HepG2 (cell line): ENCODE data around the gene URAD. TPM values are rescaled to one million over a fixed set of nuclear protein-coding genes. Genes with fewer than 3 reads are reported as not detected.

Source experiments
- CEBPG ChIP-seq: IDR thresholded peaks from 2 replicates; pipeline ENCODE4 v1.6.1; 2016
- CHD2 ChIP-seq: IDR thresholded peaks from 2 replicates; pipeline ENCODE4 v1.6.1; 2011; ENCODE audit warnings: low read depth, low read length, improper control_type of control experiment
- EED ChIP-seq: sonication (generic); formaldehyde crosslinking; IDR thresholded peaks from 2 replicates; pipeline ENCODE4 v1.5.0; 2020; ENCODE audit warnings: mild to moderate bottlenecking, missing genetic modification reagents
- GPN1 ChIP-seq: sonication (generic); formaldehyde crosslinking; IDR thresholded peaks from 2 replicates; pipeline ENCODE4 v1.5.1; 2020; ENCODE audit warnings: missing genetic modification reagents, borderline replicate concordance
- KDM3A ChIP-seq: IDR thresholded peaks from 2 replicates; pipeline ENCODE4 v1.6.1; 2018; ENCODE audit warnings: low read depth, missing compliant biosample characterization
- ONECUT2 ChIP-seq: sonication (generic); formaldehyde crosslinking; IDR thresholded peaks from 2 replicates; pipeline ENCODE4 v1.4.0; 2020; ENCODE audit warnings: missing genetic modification reagents
- PAF1 ChIP-seq: IDR thresholded peaks from 2 replicates; pipeline ENCODE4 v1.6.1; 2016; ENCODE audit warnings: missing genetic modification reagents, missing compliant biosample characterization
- PAWR ChIP-seq: sonication (generic); formaldehyde crosslinking; IDR thresholded peaks from 2 replicates; pipeline ENCODE4 v1.4.0; 2020; ENCODE audit warnings: missing genetic modification reagents, mild to moderate bottlenecking, borderline replicate concordance
- POGK ChIP-seq: sonication (generic); formaldehyde crosslinking; conservative IDR thresholded peaks from 2 replicates; pipeline ENCODE4 v1.8.0; 2022; ENCODE audit warnings: mild to moderate bottlenecking, moderate library complexity, missing genetic modification reagents
- SIN3B ChIP-seq: fragments of 150-350 bp; IDR thresholded peaks from 2 replicates; pipeline ENCODE4 v1.6.1; 2014; ENCODE audit warnings: low read length
- ZMAT5 ChIP-seq: sonication (generic); formaldehyde crosslinking; IDR thresholded peaks from 2 replicates; pipeline ENCODE4 v1.5.0; 2020; ENCODE audit warnings: mild to moderate bottlenecking, low read depth, missing genetic modification reagents, borderline replicate concordance
- ZNF382 ChIP-seq: sonication (generic); formaldehyde crosslinking; IDR thresholded peaks from 2 replicates; pipeline ENCODE4 v1.5.0; 2020; ENCODE audit warnings: missing genetic modification reagents, mild to moderate bottlenecking, borderline replicate concordance
- ZNF530 ChIP-seq: sonication (generic); formaldehyde crosslinking; IDR thresholded peaks from 2 replicates; pipeline ENCODE4 v1.5.0; 2020; ENCODE audit warnings: low read depth, mild to moderate bottlenecking, missing genetic modification reagents
- ZNF629 ChIP-seq: sonication (generic); formaldehyde crosslinking; conservative IDR thresholded peaks from 2 replicates; pipeline ENCODE4 v1.5.0; 2020; ENCODE audit warnings: missing genetic modification reagents
- ZNF788 ChIP-seq: sonication (generic); formaldehyde crosslinking; IDR thresholded peaks from 2 replicates; pipeline ENCODE4 v1.5.0; 2020; ENCODE audit warnings: mild to moderate bottlenecking, missing genetic modification reagents, borderline replicate concordance
- polyA plus RNA-seq, 8 experiments: library from polyadenylated mRNA; depleted of rRNA in 3 of 8; stranded (reverse) in 7 of 8; unstranded in 1 of 8; fragments of >200 nt; fragmentation: Illumina TruSeq in 4 of 8; extraction: Trizol in 4 of 8; gene quantifications; 2 replicates each; pipeline versions ENCODE4 v1.2.1 to v1.2.3, GENCODE V29; 2011 to 2016; ENCODE audit warnings: low read depth in 4 of 8, missing spikeins in 1 of 8, mixed read lengths in 1 of 8; ENCODE audit not compliant: insufficient read depth in 1 of 8
- total RNA-seq, 5 experiments: library from RNA; depleted of rRNA; stranded (reverse); fragments of >200 nt; fragmentation: Illumina TruSeq; extraction: Trizol; gene quantifications; 2 replicates each; pipeline ENCODE4 v1.2.3, GENCODE V29; 2016; ENCODE audit warnings: low read depth in 1 of 5
- TF ChIP-seq, protein P1 (sequence below), 2 experiments: sonication (generic) in 1 of 2; formaldehyde crosslinking in 1 of 2; IDR thresholded peaks; 2 replicates each; pipeline versions ENCODE4 v1.6.1 to v1.9.0; 2014 to 2022; ENCODE audit warnings: antibody characterized with exemption in 1 of 2, borderline replicate concordance in 1 of 2, inconsistent platforms in 1 of 2, low read depth in 1 of 2, missing genetic modification reagents in 1 of 2

URAD gene
- total and polyA plus RNA-seq, 2 of the 13 experiments (the other 11 are each of a cell fraction or from before 2014, with no cell fraction given): not detected

DNA sequence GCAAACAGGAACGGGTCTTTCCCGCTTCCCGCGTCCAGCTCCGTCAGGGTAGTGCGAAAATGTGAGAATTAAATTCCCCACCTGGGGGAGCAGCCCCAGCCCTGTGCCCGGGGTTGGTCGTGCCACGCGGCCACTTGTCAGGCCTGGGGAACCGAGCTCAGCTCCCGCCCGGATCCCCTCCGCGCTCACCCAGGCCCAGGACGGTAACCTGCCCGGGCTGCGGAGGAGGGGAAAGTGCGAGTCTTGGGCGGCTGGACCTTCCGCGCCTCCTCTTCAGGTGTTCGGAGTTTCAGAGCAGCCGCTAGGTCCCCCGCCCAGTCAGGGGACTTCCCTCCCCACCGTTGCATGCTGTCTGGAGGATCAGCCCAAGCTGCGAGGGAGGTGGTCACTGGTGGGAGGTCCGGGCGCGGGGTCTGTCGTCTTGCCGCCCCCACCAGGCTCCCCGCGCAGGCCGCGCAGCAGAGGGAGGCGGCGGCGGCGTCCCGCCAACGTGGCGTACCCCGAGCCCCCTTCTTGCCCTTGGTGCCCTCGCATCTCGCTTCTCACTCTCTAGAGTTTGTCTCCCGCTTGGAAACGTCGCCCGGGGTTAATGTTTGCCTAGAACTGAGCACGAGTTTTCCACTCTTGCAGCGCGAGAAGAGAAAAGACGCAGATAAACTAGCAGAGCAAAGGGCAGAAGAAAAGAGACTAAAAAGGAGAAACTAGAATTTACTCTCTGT is 8.1 kb downstream of the URAD start (continued):
- TF ChIP-seq, protein P1, sequence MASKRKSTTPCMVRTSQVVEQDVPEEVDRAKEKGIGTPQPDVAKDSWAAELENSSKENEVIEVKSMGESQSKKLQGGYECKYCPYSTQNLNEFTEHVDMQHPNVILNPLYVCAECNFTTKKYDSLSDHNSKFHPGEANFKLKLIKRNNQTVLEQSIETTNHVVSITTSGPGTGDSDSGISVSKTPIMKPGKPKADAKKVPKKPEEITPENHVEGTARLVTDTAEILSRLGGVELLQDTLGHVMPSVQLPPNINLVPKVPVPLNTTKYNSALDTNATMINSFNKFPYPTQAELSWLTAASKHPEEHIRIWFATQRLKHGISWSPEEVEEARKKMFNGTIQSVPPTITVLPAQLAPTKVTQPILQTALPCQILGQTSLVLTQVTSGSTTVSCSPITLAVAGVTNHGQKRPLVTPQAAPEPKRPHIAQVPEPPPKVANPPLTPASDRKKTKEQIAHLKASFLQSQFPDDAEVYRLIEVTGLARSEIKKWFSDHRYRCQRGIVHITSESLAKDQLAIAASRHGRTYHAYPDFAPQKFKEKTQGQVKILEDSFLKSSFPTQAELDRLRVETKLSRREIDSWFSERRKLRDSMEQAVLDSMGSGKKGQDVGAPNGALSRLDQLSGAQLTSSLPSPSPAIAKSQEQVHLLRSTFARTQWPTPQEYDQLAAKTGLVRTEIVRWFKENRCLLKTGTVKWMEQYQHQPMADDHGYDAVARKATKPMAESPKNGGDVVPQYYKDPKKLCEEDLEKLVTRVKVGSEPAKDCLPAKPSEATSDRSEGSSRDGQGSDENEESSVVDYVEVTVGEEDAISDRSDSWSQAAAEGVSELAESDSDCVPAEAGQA (IDR thresholded peaks at IDR 0.05; ENCODE audit: low read depth): no peak
- TF ChIP-seq, protein P1 (CRISPR knock-in tag; IDR thresholded peaks at IDR 0.05; ENCODE audit: borderline replicate concordance): no peak
- TF ChIP-seq SIN3B: no peak
- TF ChIP-seq GPN1 (CRISPR knock-in tag): no peak
- TF ChIP-seq CEBPG: no peak
- TF ChIP-seq CHD2: peak; percentile 69
- no peak for TF ChIP-seq PAWR (CRISPR knock-in tag)
- TF ChIP-seq ZNF530 (CRISPR knock-in tag): no peak
- no peak for TF ChIP-seq PAF1 (CRISPR knock-in tag)
- no peak for TF ChIP-seq ZNF788 (CRISPR knock-in tag)
- no peak for TF ChIP-seq ZMAT5
- 0 out of 2 replicates have a peak, but pooled peaks have one; percentile 27 for TF ChIP-seq EED (CRISPR knock-in tag)
- TF ChIP-seq ONECUT2 (CRISPR knock-in tag): no peak
- TF ChIP-seq KDM3A: no peak
- no peak for TF ChIP-seq ZNF629
- TF ChIP-seq ZNF382 (CRISPR knock-in tag): no peak
- TF ChIP-seq POGK (CRISPR knock-in tag): no peak
